Vagina (tissue), 2 donors: ENCODE results near the gene PSMA4. TPM values are rescaled to one million over a fixed set of nuclear protein-coding genes. Genes with fewer than 3 reads are reported as not detected.
A peak's percentile ranks its signal among the peaks of the same experiment; 100 is the strongest.

Source experiments
- DNase-seq, 2 donors: peaks; one replicate each; pipeline ENCODE4 v3.0.0-alpha.2; 2017; ENCODE audit errors: extremely low spot score in 2 of 2
- H3K27ac ChIP-seq: fragments of 200-600 bp; sonication (generic); one replicate; pipeline ENCODE4 v1.5.1; 2019
- H3K27me3 ChIP-seq: fragments of 200-600 bp; sonication (generic); one replicate; pipeline ENCODE4 v1.5.1; 2019
- H3K36me3 ChIP-seq, 2 donors: fragments of 200-600 bp; sonication (generic); one replicate each; pipeline ENCODE4 v1.5.1; 2017 to 2019
- H3K4me1 ChIP-seq: fragments of 200-600 bp; sonication (generic); one replicate; pipeline ENCODE4 v1.5.1; 2019
- H3K4me3 ChIP-seq, 2 donors: fragments of 200-600 bp; sonication (generic); 1 replicate in 1 of 2; 2 replicates in 1 of 2; pipeline ENCODE4 v1.5.1; 2016 to 2019
- H3K9me3 ChIP-seq: fragments of 200-600 bp; sonication (generic); one replicate; pipeline ENCODE4 v1.5.1; 2019
- CTCF ChIP-seq, 3 experiments: fragments of 450-650 bp in 2 of 3; fragments of 200-600 bp in 1 of 3; sonication (generic) in 1 of 3; IDR thresholded peaks; one replicate each; pipeline ENCODE4 v1.5.1; 2017 to 2019; ENCODE audit warnings: antibody characterized with exemption in 3 of 3, mild to moderate bottlenecking in 2 of 3, moderate library complexity in 2 of 3
- POLR2A ChIP-seq, 2 donors: fragments of 450-650 bp; IDR thresholded peaks; one replicate each; pipeline ENCODE4 v1.6.1; 2017; ENCODE audit warnings: antibody characterized with exemption in 2 of 2, mild to moderate bottlenecking in 2 of 2, moderate library complexity in 2 of 2
- POLR2AphosphoS5 ChIP-seq, 2 donors: sonication (generic); formaldehyde crosslinking; IDR thresholded peaks; one replicate each; pipeline ENCODE4 v1.9.0; 2017; ENCODE audit warnings: antibody characterized with exemption in 2 of 2, mild to moderate bottlenecking in 2 of 2, low read depth in 1 of 2; ENCODE audit not compliant: insufficient read depth in 1 of 2
- intact Hi-C: fragments of 100-400 bp; cut with DNase I; formaldehyde crosslinking; loops from one replicate; pipeline ENCODE4 v1.15.1; 2023
- total RNA-seq: library from RNA; depleted of rRNA; stranded (reverse); fragments of >200 nt; gene quantifications from one replicate; pipeline ENCODE4 v1.2.3, GENCODE V29; 2016

Gene PSMA4
- total RNA-seq, 1 donor from 2014 or later: 107 TPM

- no peak overlapping the region for H3K27ac ChIP-seq
- TF ChIP-seq POLR2A (IDR thresholded peaks at IDR 0.05): no peak
- TF ChIP-seq CTCF (IDR thresholded peaks at IDR 0.05): no peak
- TF ChIP-seq POLR2AphosphoS5 (IDR thresholded peaks at IDR 0.05; ENCODE audit: insufficient read depth in 1 of 2, low read depth in 1 of 2): no peak
- H3K36me3 ChIP-seq: no peaks in the 10 kb centered on the region
- H3K9me3 ChIP-seq: no peaks in the 10 kb centered on the region
- H3K4me3 ChIP-seq: no peak overlapping the region
- H3K27me3 ChIP-seq: no peaks in the 10 kb centered on the region
- DNase-seq: no peak
- peaks cover 12% of the 10 kb centered on the region for H3K4me1 ChIP-seq
- intact Hi-C loops: no loop called here
These were observed 22.8 kb downstream of the PSMA4 start for GRCh38 chr15:78563092-78563491.

- TF ChIP-seq POLR2A (IDR thresholded peaks at IDR 0.05) (no peak), CTCF (IDR thresholded peaks at IDR 0.05) (no peak), POLR2AphosphoS5 (IDR thresholded peaks at IDR 0.05; ENCODE audit: insufficient read depth in 1 of 2, low read depth in 1 of 2) (no peak)
- no peaks in the 10 kb centered on the region for H3K9me3 ChIP-seq
- peaks cover 12% of the 10 kb centered on the region for H3K4me1 ChIP-seq
- peak overlapping the region in 1 of 2 donors; percentile 54 for H3K4me3 ChIP-seq
- no peak for DNase-seq
- H3K27me3 ChIP-seq: no peaks in the 10 kb centered on the region
- H3K36me3 ChIP-seq: no peaks in the 10 kb centered on the region
- H3K27ac ChIP-seq: no peak overlapping the region
- intact Hi-C loops: no loop called here
These were observed 24.5 kb downstream of the PSMA4 start for GRCh38 chr15:78564743-78565096.

- Histone ChIP-seq H3K9me3 (no peaks in the 10 kb centered on the region), H3K27me3 (no peaks in the 10 kb centered on the region), H3K27ac (peak within 1 kb of the TSS; percentile 40), H3K36me3 (no peaks in the 10 kb centered on the region), H3K4me3 (peak within 1 kb of the TSS; percentile 54 to 75), H3K4me1 (peaks cover 12% of the 10 kb centered on the region)
- DNase-seq: no peak
- TF ChIP-seq POLR2A (IDR thresholded peaks at IDR 0.05) (no peak), POLR2AphosphoS5 (IDR thresholded peaks at IDR 0.05; ENCODE audit: insufficient read depth in 1 of 2, low read depth in 1 of 2) (peak in 1 of 2 donors; percentile 49)
- intact Hi-C loops: no loop called here
These were observed 25.1 kb downstream of the PSMA4 start, which contains the start of gene CHRNA5 for GRCh38 chr15:78565097-78565950. TSS of gene CHRNA5 (plus strand) at chr15:78565520. CDS start at chr15:78565720, 200 bp downstream.

- peak overlapping the region; percentile 40 for H3K27ac ChIP-seq
- no peak for DNase-seq
- peak in 1 of 3 experiments; percentile 13 for TF ChIP-seq CTCF (IDR thresholded peaks at IDR 0.05)
- TF ChIP-seq POLR2A (IDR thresholded peaks at IDR 0.05): no peak
- no peaks in the 10 kb centered on the region for H3K9me3 ChIP-seq
- H3K4me3 ChIP-seq: peak overlapping the region; percentile 54 to 75
- H3K27me3 ChIP-seq: no peaks in the 10 kb centered on the region
- no peaks in the 10 kb centered on the region for H3K36me3 ChIP-seq
- intact Hi-C loops: no loop called here
- peaks cover 12% of the 10 kb centered on the region for H3K4me1 ChIP-seq
These were observed 25.9 kb downstream of the PSMA4 start for GRCh38 chr15:78565951-78566774.

GRCh38 chr15:78567531-78567930, 27.3 kb downstream of the PSMA4 start:
- Histone ChIP-seq H3K27me3 (no peaks in the 10 kb centered on the region), H3K4me1 (peaks cover 12% of the 10 kb centered on the region), H3K36me3 (no peaks in the 10 kb centered on the region), H3K27ac (no peak overlapping the region), H3K4me3 (no peak overlapping the region), H3K9me3 (no peaks in the 10 kb centered on the region)
- TF ChIP-seq POLR2AphosphoS5 (IDR thresholded peaks at IDR 0.05; ENCODE audit: insufficient read depth in 1 of 2, low read depth in 1 of 2): no peak
- DNase-seq: no peak
- intact Hi-C loops: no loop called here
